ENCODE results near the gene EVI5.

DNA sequence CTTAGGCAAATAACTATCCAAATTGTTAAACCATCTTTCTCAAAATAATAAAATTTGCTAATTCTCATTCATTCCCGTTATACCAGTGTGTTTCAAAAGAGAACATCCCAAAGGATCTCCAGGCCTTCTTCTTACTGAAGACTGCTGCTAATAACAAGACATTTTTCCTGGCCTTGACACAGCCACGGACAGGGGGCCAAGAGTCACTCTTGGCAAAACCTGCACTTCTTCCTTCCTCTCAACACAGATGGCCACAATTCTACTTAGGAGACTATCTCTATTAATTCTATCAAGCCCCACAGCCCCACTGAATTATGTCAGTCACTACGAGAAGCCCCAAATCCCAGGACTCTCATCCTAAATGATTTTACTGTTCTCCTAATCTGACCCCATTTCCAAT, 86.0 kb downstream of the EVI5 start:
- TF ChIP-seq FOXM1 (IDR thresholded peaks at IDR 0.05; ENCODE audit: low read depth, low read length), result no peak
- TF ChIP-seq, protein P1, sequence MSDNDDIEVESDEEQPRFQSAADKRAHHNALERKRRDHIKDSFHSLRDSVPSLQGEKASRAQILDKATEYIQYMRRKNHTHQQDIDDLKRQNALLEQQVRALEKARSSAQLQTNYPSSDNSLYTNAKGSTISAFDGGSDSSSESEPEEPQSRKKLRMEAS (IDR thresholded peaks at IDR 0.05; ENCODE audit: low read depth, low read length), result no peak
- TF ChIP-seq POLR2A (IDR thresholded peaks at IDR 0.05; ENCODE audit: low read depth, low read length), result no peak
- no peak for TF ChIP-seq USF2 (IDR thresholded peaks at IDR 0.05; ENCODE audit: borderline replicate concordance, low read depth, low read length)
- no peak for TF ChIP-seq EP300 (IDR thresholded peaks at IDR 0.05; ENCODE audit: borderline replicate concordance in 1 of 2, control insufficient read depth in 1 of 2, low read depth in 2 of 2, low read length in 2 of 2)
- no peak for TF ChIP-seq EZH2 (IDR thresholded peaks at IDR 0.05; ENCODE audit: borderline replicate concordance, control insufficient read depth, low read depth, low read length)
- no peak for TF ChIP-seq IRF5 (IDR thresholded peaks at IDR 0.05; ENCODE audit: borderline replicate concordance)
- no peak for TF ChIP-seq CTCF (IDR thresholded peaks at IDR 0.05 in 2 of 3, conservative IDR thresholded peaks at IDR 0.05 in 1 of 3; ENCODE audit: control insufficient read depth in 2 of 3, extremely low read depth in 1 of 3, insufficient read depth in 1 of 3, low read depth in 3 of 3, low read length in 3 of 3)
- no peak for TF ChIP-seq E4F1 (IDR thresholded peaks at IDR 0.05; ENCODE audit: borderline replicate concordance, partially characterized antibody)
